Ovary (tissue), 3 donors: ENCODE measurements around the gene PUDP.

Source experiments
- CTCF ChIP-seq, 3 donors: fragments of 450-650 bp in 2 of 3; fragments of 200-600 bp in 1 of 3; IDR thresholded peaks; one replicate each; pipeline versions ENCODE4 v1.5.1 to v1.8.0; 2016 to 2022; ENCODE audit warnings: antibody characterized with exemption in 3 of 3, mild to moderate bottlenecking in 1 of 3
- EP300 ChIP-seq: sonication (generic); formaldehyde crosslinking; IDR thresholded peaks from one replicate; pipeline ENCODE4 v1.6.1; 2017; ENCODE audit warnings: antibody characterized with exemption
- POLR2A ChIP-seq: fragments of 450-650 bp; IDR thresholded peaks from one replicate; pipeline ENCODE4 v1.6.1; 2017; ENCODE audit warnings: antibody characterized with exemption, mild to moderate bottlenecking, moderate library complexity
- donor health status: DM: no; HTN: no; CAD: no.

DNA sequence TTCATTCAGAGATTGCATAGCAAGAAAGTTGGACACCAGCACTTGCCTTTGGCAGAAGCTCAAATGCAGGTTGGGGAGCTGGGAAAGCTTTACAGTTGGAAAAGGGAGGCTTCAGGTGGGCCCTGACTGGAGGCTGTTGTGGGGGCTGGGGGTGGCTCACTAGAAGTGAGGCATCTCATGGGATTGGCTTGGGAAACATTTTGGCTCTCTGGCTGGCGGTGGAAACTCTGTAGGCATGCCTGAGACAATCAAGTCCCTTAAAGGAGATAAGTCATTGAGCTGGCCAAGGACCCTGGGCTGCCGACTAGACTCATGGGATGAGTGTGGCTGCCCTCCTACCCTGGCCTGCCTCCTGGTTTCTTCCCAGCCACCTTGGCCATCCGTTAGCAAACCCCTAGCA lies 31.9 kb downstream of the PUDP start:
- TF ChIP-seq CTCF (IDR thresholded peaks at IDR 0.05) (no peak), POLR2A (no peak), EP300 (no peak)
